ENCODE measurements around the gene LDB2.

The LDB2 gene

GRCh38 chr4:16884673-16885460 is 13.6 kb downstream of the LDB2 start:
- DNase-seq (ENCODE audit: low read depth) = no peak

GRCh38 chr4:16883806-16884205 is 14.6 kb downstream of the LDB2 start:
- no peak for DNase-seq (ENCODE audit: low read depth)

GRCh38 chr4:16881151-16881884 is 17.1 kb downstream of the LDB2 start:
- no peak for DNase-seq (ENCODE audit: low read depth)

DNA sequence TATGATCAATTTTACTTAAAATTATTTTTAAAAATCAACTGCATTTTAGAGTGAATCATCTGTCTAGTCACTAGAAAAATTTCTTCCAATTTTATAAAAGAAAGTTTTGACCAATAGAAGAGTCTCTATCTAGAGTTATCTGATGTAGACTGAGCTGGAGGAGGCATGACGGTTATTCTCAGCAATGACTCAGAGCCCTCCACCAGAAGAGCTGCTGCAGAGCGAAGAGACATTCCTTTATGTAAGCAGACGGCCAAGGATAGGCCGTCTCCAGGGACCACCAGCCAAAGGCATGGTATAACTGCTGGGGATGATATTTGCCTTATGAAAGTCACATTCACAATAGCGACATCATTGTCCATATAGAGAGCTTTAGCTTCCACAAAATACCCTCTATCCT is 23.0 kb downstream of the LDB2 start:
- peak; percentile 77 for DNase-seq (ENCODE audit: low read depth)

DNA sequence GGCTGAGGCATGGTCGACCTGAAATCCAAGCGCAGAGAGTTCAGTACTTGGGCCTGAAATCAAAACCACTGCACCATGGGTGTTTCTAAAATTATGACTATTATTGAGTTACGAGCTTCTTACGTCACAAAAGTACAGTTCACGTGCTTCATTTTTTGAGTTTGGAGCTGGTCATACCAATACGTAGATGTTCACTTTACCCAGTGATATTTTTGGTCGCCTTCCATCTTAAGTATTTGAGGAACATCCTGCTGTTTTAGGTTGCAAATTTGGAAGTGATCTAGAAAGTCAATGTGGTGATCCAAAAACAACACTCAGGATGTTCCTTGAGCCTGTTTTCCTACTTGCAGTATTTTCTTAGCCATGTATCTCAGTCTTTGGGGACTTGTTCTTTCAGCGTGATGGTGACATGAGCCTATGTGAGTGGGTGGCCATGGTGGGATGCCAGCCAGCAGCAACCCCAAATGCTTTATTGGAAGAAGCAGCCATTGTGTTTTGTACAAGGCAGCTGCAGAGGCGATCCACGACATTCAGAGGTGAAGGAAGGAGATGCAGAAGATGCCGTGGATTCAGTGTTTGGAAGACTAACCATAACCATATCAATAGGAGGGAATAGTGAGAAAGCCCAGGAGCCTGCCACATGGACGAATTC is 28.7 kb downstream of the LDB2 start:
- no peak for DNase-seq (ENCODE audit: low read depth)

DNA sequence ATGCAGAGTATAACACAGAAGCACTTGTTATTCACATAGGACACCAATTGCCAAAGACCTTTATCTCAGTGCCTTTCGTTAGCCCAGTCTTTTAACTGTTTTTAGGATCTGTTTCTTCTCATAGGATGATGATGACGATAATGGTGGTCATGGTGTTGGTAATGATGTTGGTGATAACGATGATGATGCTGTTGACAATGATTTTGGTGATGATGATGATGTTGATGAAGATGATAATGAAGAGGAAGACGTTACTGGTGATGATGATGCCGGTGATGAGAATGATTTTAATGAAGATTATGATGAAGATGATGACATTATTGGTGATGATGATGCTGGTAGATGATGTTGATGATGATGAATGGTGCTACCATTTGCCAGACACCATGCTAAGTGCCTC is 29.8 kb downstream of the LDB2 start:
- no peak for DNase-seq (ENCODE audit: low read depth)

DNA sequence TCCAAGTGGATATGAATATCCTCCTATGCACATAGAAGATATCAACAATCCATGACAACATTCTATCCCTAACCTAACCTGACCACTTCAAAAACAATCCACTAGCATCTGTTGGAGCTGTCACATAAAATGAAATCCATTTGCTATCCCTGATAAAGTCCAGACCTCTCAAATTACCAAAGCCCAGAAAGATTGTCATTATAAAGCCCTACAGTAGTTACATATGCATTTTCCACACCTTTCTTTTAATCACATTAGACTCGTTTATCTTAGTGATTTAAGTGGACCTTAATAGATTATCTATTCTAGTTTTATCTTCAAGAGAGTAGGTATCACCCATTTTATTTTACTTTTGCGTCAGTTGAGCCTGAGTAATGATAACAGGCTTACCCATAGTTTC is 30.6 kb downstream of the LDB2 start:
- no peak for DNase-seq (ENCODE audit: low read depth)

- no peak for DNase-seq (ENCODE audit: low read depth)
Measured at GRCh38 chr4:16866974-16867373, 31.5 kb downstream of the LDB2 start.

GRCh38 chr4:16865897-16866283 is 32.6 kb downstream of the LDB2 start:
- DNase-seq (ENCODE audit: low read depth) = no peak

GRCh38 chr4:16865209-16865896 is 33.1 kb downstream of the LDB2 start:
- no peak for DNase-seq (ENCODE audit: low read depth)

DNA sequence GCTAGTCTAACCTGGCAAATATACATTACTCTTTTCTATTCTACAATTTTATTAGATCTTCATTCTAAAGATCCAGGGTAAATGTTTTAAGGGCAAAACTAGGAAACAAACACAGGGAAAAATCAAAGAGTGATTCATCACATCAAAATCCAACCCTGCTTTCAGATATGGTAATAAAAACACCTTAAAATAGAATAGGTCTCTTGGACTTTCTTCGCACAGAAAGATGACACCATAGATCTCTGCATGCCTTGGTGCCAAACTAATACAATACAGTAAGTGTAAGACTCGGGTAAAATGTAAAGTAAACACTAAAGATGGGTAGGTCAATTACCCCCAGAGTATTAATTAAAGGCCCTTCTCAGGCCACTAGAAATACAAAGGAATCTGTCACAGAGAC is 34.2 kb downstream of the LDB2 start:
- no peak for DNase-seq (ENCODE audit: low read depth)

DNA sequence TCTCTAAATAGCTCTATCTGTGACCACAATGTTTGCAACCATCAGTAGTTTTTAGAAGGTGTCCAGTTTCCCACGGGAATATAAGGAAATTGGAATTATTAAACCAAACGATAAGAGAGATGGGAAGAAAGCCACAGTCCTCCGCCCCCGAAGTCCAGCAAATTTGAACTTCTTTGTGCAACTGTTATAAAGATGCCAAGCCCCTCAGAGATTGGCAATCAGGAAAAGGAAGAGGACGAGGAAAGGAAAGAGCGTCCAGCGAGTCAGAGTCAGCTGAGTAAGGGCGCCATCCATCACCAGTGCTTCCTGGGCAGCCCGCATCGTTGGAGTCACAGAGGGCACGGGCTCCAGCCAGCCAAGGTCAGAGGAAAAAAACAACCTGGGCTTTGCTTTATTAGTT is 35.7 kb downstream of the LDB2 start:
- DNase-seq (ENCODE audit: low read depth) = no peak

- DNase-seq (ENCODE audit: low read depth) = peak; percentile 80
Measured at GRCh38 chr4:16860516-16860915, 37.9 kb downstream of the LDB2 start.

DNA sequence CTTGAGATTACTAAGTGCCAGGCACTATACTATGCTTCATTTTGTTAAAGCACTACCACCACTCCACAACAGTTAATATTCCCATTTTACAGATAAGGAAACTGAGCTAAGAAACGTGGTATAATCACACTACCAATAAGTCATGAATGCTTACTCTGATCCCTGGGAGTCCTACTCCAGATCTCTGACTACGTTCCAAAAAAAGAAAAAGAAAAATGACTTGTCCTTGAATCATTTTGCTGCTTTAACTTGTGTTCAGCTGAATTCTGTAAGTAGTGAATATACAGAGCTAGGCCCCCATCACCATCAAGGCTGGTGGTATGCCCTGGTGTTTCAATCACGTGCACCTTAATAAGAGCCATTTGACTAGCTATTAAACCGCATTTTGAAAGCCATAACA is 39.4 kb downstream of the LDB2 start:
- no peak for DNase-seq (ENCODE audit: low read depth)

- no peak for DNase-seq (ENCODE audit: low read depth)
Measured at GRCh38 chr4:16858275-16858752, 40.1 kb downstream of the LDB2 start.

- no peak for DNase-seq (ENCODE audit: low read depth)
Measured at GRCh38 chr4:16857425-16857824, 41.0 kb downstream of the LDB2 start.

- no peak for DNase-seq (ENCODE audit: low read depth)
Measured at GRCh38 chr4:16853640-16854039, 44.8 kb downstream of the LDB2 start.

- no peak for DNase-seq (ENCODE audit: low read depth)
Measured at GRCh38 chr4:16852644-16853043, 45.8 kb downstream of the LDB2 start.

DNA sequence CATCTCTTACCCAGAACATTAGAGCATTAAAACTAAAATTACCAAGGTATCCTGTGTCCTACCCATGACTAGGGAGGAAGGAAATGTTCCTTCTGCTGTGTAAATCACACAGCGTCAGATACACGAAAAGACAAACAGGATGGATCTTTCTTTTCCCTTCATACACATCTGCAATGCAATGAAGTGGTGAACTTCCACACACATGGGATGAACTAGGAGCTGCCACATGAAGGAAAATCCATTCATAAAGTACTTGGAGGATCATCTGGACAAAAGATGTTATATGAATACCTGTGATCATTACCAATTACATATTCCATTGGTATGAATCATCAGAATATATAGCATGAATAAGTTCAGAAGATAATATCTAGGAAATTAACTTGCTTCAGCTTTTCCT is 46.2 kb downstream of the LDB2 start:
- no peak for DNase-seq (ENCODE audit: low read depth)

DNA sequence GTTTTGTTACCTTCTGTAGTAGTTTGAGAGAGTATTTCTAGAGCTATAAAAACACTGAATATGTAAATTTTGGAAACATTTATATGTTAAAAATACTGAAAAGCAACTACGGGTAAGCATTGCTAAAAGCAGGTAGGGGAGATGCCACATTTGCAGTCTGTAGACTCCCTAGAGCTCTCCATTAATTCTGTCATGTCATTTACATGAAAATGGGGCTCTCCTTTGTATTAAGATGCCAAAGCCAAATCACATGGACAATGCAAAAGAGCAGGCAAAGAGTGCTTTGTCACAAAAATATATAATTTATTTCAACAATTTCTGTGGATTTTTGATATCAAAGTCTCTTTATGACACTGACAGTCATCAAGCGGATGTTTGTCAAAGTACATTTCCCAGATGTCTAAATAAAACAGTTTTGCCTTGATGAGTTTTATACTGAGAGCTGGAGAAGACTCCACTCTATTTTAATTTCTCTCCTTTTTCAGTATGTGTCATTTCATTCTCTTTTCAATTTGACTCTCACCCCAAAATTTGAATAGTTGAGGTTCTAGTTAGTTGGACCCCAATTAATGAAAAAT is 51.8 kb downstream of the LDB2 start:
- DNase-seq (ENCODE audit: low read depth) = no peak

GRCh38 chr4:16844816-16845586 is 53.4 kb downstream of the LDB2 start:
- DNase-seq (ENCODE audit: low read depth) = no peak
